ENCODE measurements around the gene GMPPA. TPM values are rescaled to one million over a fixed set of nuclear protein-coding genes. Genes with fewer than 3 reads are reported as not detected.

The GMPPA gene
- polyA plus RNA-seq, 1 experiment = 171 TPM

DNA sequence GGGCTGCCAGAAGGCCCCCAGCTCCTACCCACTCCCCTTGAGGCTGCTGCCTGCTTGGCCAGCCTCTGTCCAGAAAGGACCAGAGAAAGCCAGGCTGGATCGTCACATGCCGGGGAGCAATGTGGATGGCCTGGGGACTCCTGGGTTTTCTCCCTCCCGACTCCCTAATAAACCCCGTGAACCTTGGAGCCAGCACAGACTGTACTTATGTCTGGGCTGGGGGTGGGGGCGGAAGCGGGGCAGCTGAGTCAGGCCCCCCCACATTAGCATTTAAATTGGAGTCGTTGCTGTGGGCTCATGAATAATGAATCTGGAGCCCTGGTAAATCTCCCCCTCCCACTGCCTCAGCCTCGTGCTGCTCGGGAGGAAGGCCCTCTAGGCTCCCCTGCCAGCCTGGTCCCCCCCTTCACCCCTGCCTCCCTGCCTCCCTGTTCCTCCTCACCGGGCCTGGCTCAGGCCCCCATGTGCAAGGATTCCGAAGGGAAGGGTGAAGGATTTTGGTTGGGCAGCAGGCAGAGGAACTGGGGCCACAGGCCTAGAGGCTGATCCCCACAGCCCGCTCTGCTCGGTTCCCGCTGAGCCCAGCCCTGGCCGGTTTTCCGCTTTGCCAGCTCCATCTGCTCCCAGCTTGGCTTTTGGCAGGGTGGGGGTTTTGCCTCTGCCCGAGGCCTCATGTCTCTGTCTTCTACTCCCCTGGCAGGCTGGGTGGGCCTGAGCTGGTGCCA is 8.3 kb downstream of the GMPPA start:
- DNase-seq (ENCODE audit: low read depth) = no peak
- ChIA-PET CTCF (interaction anchor here (1.0 to 42.0 kb wide), 3 partner anchors 9 to 115 kb away, joined by 3 to 872 read pairs (median 83); partner anchors contain the start of genes ASIC4, CHPF, GMPPA and TMEM198), POLR2A (no interaction called here)
- H3K4me3 ChIP-seq (ENCODE audit: low read depth, low read length) = no peak overlapping the region
- TF ChIP-seq, protein P1, sequence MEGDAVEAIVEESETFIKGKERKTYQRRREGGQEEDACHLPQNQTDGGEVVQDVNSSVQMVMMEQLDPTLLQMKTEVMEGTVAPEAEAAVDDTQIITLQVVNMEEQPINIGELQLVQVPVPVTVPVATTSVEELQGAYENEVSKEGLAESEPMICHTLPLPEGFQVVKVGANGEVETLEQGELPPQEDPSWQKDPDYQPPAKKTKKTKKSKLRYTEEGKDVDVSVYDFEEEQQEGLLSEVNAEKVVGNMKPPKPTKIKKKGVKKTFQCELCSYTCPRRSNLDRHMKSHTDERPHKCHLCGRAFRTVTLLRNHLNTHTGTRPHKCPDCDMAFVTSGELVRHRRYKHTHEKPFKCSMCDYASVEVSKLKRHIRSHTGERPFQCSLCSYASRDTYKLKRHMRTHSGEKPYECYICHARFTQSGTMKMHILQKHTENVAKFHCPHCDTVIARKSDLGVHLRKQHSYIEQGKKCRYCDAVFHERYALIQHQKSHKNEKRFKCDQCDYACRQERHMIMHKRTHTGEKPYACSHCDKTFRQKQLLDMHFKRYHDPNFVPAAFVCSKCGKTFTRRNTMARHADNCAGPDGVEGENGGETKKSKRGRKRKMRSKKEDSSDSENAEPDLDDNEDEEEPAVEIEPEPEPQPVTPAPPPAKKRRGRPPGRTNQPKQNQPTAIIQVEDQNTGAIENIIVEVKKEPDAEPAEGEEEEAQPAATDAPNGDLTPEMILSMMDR (IDR thresholded peaks at IDR 0.05; ENCODE audit: insufficient read depth, low read depth, low read length) = no peak
- H3K27me3 ChIP-seq (ENCODE audit: control insufficient read depth, insufficient read depth, low read length) = peaks cover 7% of the 10 kb centered on the region
- H3K36me3 ChIP-seq (ENCODE audit: control insufficient read depth, insufficient read depth, low read length) = peaks cover 28% of the 10 kb centered on the region

DNA sequence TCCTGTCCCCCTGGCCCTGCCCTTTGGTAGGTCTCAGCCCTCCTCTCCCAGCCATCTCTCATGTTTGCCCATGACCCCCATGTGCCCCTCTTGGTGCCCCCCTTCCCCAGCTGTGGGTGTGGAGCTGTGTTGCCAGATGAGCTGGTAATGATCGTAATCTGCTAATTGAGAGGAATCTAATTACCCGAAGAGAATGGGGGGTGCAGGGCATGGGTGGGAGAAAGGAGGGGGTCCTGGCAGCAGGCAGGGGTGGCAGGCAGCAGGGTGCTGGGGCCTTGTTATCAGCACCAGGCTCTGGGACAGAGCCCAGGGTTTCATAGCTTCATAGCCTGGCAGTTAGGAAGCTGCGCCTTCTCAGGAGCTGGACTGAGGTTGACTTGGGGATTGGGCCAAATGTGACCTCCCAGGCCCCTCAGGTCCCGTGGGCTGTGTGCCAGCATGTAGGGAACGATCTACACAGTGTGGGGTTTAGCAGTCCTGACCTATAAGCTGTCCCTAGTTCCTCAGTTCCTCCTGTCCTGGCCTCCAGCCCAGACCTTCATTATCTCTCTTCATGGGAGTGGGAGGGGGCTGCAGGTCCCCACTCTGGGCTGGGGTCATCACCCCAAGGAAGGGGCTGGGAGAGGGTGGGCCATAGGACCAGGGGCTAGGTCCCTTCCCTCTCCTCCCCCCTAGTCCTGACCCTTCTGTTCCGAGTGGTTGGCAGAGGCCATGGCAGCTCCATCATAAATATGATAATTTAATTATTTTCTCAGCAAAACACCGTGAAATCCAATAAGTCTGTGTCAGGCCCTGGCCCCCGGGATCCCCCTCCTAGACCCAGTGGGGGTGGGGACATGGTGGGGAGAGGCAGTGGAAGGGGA is 9.1 kb downstream of the GMPPA start:
- ChIA-PET POLR2A (interaction anchor here (0.7 kb wide), 1 partner anchor 77 kb away, joined by 6 read pairs; no protein-coding TSS in a partner anchor), CTCF (interaction anchor here (1.0 to 42.0 kb wide), 6 partner anchors 10 to 120 kb away, joined by 3 to 872 read pairs (median 8); partner anchors contain the start of genes ASIC4, CHPF, DNPEP and GMPPA)
- Histone ChIP-seq H3K27me3 (ENCODE audit: control insufficient read depth, insufficient read depth, low read length) (peaks cover 14% of the 10 kb centered on the region), H3K4me3 (ENCODE audit: low read depth, low read length) (no peak overlapping the region), H3K36me3 (ENCODE audit: control insufficient read depth, insufficient read depth, low read length) (peaks cover 24% of the 10 kb centered on the region)
- TF ChIP-seq, protein P1 (IDR thresholded peaks at IDR 0.05; ENCODE audit: insufficient read depth, low read depth, low read length) = no peak
- DNase-seq (ENCODE audit: low read depth) = no peak

DNA sequence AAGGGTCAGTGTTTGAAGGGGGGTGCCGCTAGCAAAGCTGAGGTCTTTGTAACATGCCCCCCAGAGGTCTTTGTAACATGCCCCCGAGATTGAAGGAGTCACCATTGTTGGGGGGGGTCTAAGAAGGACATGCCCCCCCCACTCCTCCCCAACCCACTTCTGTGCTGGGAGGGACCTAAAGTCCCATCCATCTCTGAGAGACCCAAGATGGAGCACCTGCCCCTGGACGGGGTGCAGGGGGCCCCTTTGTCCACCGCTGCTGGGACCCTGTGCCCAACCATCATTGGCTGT is 9.7 kb downstream of the GMPPA start:
- CTCF ChIA-PET = interaction anchor here (1.6 to 42.0 kb wide), 5 partner anchors 10 to 120 kb away, joined by 4 to 872 read pairs (median 12); partner anchors contain the start of genes ASIC4, CHPF, DNPEP and GMPPA
- POLR2A ChIA-PET = interaction anchor here (0.7 kb wide), 1 partner anchor 77 kb away, joined by 6 read pairs; no protein-coding TSS in a partner anchor
- DNase-seq (ENCODE audit: low read depth) = no peak
- H3K27me3 ChIP-seq (ENCODE audit: control insufficient read depth, insufficient read depth, low read length) = peaks cover 19% of the 10 kb centered on the region
- H3K36me3 ChIP-seq (ENCODE audit: control insufficient read depth, insufficient read depth, low read length) = peaks cover 24% of the 10 kb centered on the region
- no peak overlapping the region for H3K4me3 ChIP-seq (ENCODE audit: low read depth, low read length)
- TF ChIP-seq, protein P1 (IDR thresholded peaks at IDR 0.05; ENCODE audit: insufficient read depth, low read depth, low read length) = no peak

DNA sequence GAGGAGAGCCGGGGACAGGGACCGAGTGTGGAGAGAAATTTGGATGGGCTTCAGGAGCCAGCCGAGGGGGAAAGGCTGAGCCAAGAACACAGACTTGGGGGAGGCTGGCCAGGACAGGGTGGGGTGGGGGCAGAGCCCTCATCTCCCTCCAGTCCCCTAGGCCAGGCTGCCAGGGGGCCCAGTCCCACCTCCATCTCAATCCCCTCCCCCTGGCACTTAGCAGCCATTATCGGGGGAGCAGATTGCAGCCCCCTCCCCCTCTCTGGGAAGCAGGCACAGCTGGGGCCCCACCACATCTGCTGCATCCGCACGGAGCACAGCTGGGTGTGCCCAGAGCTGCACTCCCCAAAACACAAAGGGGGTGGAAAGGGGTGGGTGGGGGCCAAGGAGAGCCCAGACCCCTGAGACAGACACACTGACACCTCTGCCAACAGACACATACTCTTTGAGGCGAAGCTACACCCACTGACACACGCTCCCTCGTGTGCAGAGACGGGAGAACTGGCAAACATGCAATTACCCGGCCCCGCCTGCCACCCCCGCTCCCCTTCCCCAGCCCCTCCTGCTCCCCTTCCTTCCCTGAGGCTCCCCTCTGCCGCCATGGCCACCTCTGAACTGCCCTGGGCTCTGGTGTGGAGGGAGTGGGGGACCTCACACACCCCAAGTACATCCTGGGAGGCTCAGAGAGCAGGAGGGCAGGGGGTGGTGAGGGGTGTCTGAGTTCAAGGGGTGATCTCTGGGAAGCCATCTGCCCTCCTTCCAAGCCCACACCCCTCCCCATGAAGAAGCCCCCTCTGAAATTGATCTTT is 10.5 kb downstream of the GMPPA start:
- TF ChIP-seq, protein P1 (IDR thresholded peaks at IDR 0.05; ENCODE audit: insufficient read depth, low read depth, low read length) = no peak
- no peak for DNase-seq (ENCODE audit: low read depth)
- Histone ChIP-seq H3K27me3 (ENCODE audit: control insufficient read depth, insufficient read depth, low read length) (peaks cover 25% of the 10 kb centered on the region), H3K36me3 (ENCODE audit: control insufficient read depth, insufficient read depth, low read length) (peaks cover 18% of the 10 kb centered on the region), H3K4me3 (ENCODE audit: low read depth, low read length) (no peak overlapping the region)
- CTCF ChIA-PET = interaction anchor here (0.6 to 42.0 kb wide), 13 partner anchors 11 to 1664 kb away, joined by 3 to 872 read pairs (median 6); partner anchors contain the start of genes ASIC4, CHPF, DNPEP and GMPPA
- POLR2A ChIA-PET = interaction anchor here (1.4 kb wide), 1 partner anchor 11 kb away, joined by 4 read pairs; no protein-coding TSS in a partner anchor
